Measurements from ENCODE around the gene KRT82.
"Not testable (repeated sequence)": the region's sequence is repeated elsewhere in the genome, so short reads cannot be mapped to it uniquely, and the experiment has no call there.

KRT82 gene

DNA sequence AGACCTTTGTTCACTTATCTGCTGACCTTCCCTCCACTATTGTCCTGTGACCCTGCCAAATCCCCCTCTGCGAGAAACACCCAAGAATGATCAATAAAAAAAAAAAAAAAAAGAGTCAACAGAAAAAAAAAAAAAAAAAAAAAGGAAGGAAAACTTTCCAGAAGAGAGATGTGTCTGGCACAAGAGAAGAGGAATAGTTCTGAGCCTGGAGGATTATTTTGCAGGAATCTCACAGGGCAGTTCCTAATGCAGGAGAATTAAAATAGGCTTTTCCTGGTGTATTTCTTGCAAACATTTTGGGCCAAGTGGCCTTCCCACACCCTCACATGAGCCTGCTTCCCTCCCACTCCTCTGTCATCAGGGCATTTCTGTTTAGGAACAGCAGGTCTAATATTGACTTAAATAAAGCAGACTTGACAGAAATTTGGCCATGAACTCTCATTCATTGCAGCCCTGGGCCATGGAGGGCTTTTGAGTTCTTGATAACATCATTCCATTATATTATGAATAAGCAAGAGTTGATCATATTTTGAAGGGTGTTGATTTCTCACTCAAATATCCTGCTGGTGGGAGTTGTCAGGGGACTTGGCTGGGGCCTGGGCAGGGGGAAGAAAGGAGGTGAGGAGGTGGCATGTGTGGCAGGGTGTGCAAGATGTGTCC, 4.6 kb upstream of the KRT82 start:
- not testable (repeated sequence) for DNase-seq (ENCODE audit: low spot score)

DNA sequence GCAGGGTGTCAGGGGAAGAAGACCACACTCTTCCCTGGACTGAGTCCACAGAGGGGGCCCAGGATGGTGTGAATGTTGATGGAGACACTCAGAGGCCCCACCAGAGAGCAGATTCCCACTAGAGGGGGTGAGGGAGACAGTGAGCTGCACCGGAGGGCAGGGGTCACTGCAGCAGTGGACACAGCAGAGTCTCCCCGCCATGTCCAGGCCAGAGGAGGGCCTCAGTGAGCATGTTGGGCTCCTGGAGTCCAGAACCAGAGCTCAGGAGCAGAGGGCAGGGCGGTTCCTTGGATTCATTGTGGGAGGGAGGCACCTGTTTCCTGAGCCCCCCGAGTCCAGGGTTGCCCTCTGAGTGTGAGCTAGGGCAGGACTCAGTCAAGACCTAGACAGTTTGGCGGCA, 1.8 kb upstream of the KRT82 start:
- DNase-seq (ENCODE audit: low spot score): no peak

DNA sequence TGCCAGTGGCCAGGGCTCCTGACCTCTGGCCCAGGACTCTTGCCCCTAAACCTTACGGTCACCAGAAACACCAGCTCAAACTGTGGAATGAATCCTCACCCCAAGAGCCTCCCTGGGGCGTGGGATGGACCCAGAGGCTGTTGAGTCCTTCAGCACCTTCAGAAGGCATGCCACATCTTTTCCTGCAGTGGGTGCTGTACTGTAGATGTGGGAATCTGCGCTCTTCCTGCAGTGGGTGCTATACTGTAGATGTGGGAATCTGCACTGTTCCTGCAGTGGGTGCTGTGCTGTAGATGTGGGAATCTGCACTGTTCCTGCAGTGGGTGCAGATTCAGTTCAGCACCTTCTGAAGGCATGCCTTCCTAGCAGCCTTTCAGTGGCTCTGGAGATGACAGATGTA, 1.2 kb downstream of the KRT82 start:
- no peak for DNase-seq (ENCODE audit: low spot score)

DNA sequence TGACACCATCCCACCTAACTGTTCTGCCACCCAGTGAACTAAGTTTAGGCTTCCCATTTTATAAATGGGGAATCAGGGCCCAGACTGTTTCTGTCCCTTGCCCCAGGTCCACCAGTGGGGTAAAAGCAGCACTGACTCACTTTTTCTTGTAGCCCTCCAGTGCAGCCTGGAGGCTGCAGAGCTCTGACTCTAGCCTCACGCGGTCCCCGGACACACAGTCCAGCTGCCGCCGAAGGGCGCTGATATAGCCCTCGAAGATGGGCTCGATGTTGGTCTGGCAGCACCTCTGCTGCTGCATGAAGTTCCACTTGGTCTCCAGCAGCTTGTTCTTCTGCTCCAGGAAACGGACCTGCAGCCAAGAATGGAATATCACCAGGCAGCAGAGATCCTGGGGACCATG, 2.6 kb downstream of the KRT82 start:
- DNase-seq (ENCODE audit: low spot score): no peak

DNA sequence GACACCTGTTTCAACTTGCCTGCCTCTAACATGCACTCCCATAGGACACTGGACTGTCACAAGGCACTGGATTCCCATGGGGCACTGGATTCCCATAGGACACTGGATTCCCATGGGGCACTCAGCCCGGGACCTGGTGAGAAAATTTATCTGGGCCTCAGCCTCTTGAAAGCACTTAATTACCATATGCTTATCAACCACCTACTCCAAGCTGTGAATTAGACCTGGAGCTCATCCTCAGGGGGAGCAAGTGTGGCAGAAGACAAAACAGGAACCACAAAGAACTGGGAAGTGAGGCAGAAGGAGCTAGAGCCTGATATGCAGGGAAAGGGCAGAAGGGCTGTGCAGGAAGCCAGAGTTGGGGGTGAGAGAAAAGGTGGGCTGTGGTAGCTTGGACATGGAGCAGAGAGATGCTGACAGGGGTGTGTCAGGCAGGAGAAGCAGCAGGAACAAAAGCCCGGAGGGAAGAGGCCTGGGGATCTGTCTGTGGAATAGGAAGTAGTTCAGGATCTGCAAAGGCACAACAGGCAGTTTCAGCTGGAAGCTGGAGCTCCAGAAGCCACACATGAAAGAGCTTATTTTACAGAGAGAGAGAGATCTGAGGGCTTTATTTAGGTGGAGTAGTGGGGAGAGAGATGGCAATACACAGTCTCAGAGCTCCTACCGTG, 3.1 kb downstream of the KRT82 start:
- DNase-seq (ENCODE audit: low spot score): no peak

DNA sequence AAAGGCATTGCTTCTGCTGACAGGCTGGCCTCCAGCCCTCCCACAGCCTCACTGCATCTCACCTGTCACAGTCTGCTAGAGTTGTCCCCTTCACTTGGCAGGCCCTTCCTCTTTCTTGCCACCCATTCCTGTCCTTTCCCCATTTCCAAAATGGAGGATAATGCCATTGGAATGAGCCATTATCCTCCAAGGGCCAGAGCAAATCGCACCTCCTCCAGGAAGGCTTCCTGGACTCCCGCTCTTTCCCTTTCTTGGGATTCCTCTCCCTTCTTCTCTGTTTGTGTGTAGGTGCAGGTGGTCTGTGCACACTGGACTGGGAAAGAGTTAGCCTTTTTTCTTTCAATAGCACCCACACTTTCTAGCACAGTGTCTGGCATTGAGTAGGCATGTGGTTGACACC, 3.8 kb downstream of the KRT82 start:
- no peak for DNase-seq (ENCODE audit: low spot score)

DNA sequence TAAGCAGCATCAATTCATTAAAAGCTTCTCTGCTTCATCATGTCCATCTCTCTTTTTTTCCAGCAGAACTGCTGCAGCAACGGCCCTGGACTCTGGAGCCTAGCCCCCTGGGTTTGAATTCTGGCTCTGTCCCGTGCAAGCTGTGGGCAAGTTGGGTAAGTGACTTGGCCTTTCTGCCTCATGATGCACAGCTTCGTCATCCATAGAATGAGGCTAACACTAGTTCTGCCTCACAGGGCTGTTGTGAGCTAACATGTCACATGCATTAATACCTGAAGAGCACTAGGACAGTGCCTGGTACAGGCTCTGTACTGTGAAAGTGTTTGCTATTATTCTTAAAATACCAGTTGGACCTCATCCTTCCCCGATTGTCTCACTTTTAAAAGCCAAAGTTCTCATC, 4.2 kb downstream of the KRT82 start:
- DNase-seq (ENCODE audit: low spot score): no peak

DNA sequence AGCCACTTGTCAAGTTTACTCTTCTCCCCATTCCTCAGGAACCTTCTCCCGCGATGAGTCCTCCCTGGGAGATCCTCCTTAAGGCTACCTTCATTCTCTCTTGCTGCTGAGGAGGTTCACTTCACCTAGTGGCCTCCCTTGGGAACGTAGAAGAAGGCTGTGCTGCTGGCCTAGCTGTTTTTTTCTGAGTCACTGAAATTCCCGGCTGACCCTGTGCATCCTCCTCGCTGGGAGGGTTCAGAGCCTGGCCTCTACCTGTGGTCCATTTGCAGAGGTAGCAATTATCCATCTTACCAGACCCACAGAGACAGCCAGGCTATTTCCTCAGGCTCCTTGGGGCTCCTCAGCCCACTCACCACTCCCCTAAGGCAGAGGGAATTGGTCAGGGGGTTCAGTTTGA, 4.6 kb downstream of the KRT82 start:
- no peak for DNase-seq (ENCODE audit: low spot score)

DNA sequence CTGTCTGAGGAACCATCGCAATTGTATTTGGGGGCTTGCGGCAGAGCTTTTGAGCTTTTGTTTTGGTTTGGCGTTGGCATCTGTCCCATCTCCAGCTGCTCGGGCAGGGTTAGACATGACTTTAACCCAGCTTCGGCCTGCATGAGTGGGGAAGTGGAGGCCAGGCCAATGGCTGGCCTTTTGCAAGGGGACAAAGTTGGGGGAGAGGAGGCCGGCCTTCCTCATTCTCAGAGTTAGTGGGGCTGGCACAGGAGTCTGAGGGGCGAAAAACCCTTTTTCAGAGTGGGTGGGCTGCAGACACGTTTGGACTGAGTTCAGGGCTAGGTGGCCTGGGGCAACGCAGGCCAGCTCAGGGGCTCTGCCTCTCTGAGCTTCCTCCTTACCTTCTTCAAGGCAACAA, 5.2 kb downstream of the KRT82 start:
- DNase-seq (ENCODE audit: low spot score): no peak

DNA sequence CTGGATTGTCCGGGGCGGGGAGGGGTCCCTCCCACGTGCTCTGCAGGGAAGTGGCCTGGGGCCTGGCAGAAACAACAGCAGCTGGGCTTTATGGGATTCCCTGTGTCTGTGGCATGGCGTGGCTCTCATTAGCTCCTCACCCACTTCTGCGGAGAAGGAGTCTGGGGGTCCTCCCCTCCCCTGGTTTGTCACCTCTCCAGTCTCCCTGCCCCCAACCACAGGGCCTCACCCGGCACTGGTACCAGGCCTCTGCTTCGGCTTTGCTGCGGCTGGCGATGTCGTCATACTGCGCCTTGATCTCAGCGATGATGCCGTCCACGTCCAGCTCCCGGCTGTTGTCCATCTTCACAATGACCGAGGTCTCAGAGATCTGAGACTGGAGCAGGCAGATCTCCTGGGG, 6.4 kb downstream of the KRT82 start:
- DNase-seq (ENCODE audit: low spot score): no peak

DNA sequence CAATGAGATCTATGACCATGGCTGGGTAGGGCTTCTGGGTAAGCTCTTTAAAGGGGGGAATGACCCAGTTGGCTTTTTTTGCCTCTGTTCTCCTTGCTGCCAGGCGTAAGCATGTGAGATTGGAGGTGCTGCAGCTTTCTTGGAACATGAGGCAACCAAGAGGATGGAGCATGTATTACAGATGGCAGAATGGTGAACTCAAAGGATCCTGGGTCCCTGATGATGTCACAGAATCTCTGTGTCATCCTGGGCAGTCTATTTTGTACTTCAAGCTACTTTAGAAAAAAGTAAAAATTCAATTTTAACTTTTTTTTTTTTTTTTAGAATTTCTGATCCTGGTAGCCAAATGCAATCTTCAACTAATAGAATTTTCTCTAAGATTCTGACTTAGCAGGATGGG, 8.0 kb downstream of the KRT82 start:
- DNase-seq (ENCODE audit: low spot score): no peak

DNA sequence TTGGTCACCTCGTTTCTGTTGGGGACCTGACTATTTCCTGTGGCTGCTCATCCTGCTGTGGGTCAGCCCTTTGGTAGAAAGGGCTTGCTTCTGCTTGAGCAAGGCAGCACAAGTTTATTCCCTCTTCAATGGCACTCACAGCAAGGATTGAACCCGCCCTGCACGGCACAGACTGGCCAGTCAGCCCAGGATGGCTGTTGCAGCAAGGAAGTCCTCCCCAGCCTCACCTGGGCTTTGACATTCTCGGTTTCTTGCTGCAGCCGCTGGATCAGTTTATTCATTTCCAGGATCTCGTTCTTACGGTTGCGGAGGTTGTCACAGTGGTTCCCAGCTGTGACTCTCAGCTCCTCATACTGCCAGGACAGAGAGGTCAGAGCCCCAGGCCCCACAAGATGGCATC, 9.5 kb downstream of the KRT82 start:
- DNase-seq (ENCODE audit: low spot score): no peak

DNA sequence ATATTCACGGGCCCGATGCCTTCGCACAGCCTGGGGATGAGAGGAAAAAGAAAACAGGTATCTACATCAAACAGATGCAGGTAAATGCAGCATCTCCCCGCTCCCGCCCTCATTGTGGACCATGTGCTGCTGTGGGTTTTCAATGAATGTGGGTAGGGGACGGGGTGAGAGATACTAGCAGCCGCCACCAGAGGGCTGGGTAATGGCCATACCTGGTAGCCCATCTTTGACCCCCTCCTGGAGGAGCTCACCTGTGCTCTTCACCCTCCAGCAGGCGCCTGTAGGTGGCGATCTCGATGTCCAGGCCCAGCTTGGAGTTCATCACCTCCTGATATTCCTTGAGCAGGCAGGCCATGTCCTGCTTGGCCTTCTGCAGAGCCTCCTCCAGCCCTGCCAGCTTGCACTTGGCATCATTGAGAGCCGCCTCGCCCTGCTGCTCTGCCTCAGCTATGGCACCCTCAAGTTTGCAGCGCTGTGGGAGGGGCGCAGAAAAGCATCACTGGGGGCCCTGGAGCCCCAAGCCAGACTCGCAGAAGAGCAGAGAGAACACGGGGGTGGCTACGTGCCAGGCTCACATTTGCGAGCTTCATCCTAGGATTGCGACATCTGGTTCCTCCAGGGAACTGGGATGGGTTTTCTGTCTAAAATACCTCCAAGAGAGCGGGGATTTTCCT, 10.2 kb downstream of the KRT82 start:
- peak; percentile 52 for DNase-seq (ENCODE audit: low spot score)

DNA sequence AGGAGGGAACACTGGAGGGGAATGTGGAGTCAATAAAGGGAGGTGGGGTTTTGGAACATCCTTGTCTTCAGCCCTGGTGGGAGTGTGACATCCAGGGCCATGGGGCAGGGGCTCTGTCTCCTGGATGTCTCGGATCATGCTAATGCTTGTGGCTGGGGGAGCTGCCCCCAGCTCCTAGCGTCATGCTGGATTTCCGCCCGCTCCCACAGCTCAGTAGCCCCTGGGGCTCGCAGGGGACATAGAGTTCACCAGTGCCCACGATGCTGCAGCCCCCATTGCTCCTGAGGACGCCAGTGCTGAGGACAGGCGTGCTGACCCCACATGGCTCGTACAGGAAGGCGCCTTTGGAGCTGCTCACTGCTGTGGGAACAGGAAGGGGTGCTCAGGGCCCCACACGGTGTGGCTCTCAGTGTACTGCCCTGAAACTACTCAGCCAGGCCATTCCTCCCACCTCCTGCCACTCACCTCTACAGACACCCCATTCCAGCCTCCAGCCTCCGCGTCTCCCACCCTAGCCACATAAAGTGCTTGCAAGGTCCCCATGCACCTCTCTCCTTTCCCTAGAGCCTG, 11.2 kb downstream of the KRT82 start:
- no peak for DNase-seq (ENCODE audit: low spot score)

DNA sequence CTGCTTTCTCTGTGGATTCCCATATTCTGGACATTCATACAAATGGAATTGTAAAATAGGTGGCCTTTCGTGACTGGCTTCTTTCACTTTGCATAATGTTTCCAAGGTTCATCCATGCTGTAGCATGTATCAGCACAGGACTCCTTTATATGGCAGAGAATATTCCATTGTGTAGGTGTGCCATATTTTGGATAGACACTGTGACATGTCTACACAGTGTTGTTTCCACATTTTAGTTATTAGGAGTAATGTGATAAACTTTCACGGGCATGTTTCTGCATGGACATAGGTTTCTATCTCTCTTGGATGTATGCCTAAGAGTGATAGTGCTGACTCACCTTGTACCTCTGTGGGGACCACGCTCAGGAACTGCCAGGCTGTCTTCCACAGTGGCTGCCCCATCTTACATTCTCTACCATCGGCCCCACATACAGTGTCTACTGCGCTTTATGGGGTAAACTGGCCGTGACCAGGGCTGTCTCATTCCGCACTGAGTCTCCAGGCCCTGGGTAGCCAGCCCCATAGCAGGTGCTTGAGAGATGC, 13.6 kb downstream of the KRT82 start:
- no peak for DNase-seq (ENCODE audit: low spot score)

DNA sequence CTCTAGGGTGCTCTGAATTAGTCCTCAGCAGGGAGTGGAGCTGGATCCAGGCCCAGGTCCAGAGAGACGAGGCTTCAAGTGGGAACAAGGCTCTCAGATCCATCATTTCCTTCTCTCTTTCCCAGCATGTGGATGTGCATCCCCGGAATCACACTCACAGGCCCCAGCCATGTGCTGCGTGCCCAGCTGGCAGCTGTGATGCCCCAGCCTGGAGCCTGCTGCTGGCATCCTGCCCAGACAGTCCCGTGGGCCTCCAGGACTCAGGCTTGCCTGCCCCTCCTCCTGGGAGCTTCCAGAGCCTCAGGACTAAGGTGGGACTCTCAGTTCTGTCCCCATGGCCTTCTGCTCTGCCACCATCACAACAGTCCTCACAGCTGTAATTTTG, 14.5 kb downstream of the KRT82 start:
- DNase-seq (ENCODE audit: low spot score): no peak

DNA sequence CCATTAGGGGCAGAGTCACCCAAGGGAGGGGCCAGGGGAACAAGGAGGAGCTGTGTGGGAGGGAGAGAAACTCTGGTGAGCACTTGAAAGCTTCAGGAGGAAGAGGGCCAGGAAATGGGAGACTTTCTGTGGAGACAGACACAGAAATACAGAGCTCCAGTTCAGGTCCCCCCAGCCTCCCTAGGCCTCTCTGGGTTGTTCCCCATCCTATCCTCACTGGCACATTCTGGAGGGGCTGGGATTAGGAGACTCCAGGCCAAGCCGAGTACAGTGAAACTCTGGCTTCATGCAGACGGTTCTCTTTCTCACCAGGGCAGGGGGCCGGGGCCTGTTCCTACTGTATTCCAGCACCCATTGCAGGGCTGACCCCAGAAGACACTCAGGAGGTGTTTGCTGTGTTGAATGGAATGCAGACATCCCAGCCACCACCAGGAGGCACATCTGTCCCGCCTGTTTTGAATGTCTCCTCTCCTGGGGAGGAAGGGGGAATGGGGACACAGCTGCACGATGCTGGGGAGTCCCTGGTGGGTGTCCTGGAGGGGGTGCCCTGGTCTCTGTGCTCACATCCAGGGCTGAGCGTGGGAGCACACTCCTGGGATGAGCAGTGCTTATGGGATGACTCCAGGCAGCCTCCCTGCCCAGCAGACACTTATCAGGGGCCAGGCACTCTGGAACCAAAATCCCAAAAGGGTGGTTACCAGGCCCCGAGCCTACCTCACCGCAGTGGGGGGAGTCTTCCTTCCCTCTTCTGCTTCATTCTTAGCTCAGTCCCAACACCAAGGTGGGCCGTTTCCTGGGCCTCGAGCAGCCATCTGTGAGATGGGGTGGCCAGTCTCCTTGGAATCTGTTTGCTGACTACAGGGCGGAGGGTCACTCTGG, 15.2 kb downstream of the KRT82 start:
- DNase-seq (ENCODE audit: low spot score): peak; percentile 76

DNA sequence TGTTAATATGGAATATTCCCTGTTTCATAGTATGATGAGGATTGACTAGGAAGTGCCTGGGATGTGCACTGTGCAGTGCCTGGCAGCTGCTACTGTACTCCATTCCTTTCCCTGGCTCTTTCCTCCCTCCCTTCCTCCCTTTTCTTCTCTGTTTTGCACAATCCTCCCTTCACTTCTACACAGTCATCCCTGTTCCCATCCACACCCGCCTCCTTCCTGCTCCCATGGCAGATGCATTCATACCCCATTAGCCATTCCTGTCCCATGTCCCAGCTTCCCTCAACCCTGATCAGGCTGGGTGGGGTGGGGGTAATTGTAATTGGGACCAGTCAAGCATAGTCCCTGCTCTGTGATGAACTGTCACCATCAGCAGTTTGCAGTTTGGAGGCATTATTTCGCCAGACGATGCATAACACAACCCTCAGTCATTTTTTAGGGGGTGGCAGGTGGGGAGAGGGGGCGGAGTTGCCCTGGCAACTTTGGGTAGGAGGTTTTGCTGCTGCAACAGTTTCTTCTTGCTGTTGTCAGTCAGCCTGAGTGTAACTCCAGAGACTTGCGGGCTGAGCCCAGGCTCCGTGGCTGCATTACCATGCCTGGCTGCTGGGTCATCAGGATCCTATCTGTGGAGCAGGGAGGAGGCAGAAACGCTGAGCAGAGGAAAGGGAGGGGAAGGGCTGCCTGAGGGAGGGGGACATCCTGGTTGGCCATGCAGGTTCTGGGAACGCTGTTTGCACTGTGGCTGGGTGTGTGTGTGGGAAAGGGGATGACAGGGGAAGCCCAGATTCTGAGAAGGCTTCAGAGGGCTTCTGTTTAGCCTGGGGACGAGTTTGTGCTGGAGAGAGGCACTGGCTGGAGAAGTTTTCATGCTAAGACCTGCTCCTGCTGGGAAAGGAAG, 16.6 kb downstream of the KRT82 start:
- DNase-seq (ENCODE audit: low spot score): peak; percentile 50

DNA sequence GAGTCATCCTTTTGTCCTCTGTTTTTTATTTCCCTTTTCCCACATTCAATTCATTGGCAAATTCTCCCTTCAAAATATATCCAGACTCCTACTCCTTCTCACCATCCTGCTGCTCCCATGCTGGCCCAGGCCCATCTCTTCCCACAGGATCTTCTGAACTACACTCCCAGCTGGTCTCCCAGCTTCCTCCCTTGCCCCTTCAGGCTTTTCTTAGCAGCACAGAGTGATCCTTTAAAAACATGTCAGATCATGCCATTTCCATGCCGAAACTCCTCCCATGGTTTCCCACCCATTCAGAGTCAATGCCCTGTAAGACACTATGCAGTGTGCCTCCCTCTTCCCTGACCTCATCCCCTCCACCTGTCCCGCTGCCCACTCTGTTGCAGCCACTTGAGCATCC, 18.3 kb downstream of the KRT82 start:
- no peak for DNase-seq (ENCODE audit: low spot score)

DNA sequence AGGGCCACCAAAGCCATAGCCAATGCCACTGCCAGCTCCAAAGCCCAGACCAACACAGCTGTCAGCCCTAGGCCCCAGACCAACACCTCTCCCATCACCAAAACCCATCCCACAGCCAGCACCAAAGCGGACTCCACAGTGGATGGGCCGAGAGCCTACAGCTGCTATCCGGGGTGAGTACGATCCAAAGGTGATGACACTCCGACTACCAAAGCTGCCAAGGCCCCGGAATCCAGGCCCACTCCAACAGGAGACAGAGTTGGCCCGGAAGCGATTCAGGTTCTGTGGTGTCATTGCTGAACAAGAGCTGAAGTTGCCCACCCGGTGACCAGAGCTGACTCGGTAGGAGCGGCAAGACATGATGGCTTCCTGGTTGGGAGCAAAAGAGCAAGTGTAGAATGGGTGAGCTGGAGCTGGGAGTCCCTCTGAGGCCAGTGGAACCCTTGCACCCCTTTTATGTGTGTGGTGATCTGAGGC, 20.9 kb downstream of the KRT82 start, which contains the start of gene KRT84:
TSS of gene KRT84 (minus strand) at position 427 of the 477 bp plus-strand sequence. CDS start at position 360, 67 bp downstream.
- DNase-seq (ENCODE audit: low spot score): no peak

DNA sequence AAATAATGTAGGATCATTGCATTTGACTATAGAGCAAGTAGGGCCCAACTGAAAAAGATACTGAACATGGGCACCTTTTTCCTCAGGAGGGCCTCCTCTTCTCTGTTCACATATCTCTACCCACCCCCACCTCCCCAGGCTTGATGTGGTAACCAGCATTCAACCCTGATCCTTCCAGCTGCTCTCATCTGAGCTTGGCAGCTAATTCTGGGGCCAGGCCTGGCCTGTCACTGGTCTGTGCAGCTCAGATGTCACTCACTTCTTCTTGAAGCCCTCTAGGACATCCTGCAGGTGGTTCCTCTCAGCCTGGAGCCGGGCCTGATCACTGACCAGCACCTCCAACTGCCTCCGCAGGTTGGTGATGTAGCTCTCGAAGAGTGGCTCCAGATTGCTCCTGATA, 22.8 kb downstream of the KRT82 start:
- no peak for DNase-seq (ENCODE audit: low spot score)

Measured in GM03348 (cell line).